ENCODE results near the gene SCAMP4. TPM values are rescaled to one million over a fixed set of nuclear protein-coding genes. Genes with fewer than 3 reads are reported as not detected.

Gene SCAMP4
- polyA plus RNA-seq, 1 experiment = 6.7 TPM

DNA sequence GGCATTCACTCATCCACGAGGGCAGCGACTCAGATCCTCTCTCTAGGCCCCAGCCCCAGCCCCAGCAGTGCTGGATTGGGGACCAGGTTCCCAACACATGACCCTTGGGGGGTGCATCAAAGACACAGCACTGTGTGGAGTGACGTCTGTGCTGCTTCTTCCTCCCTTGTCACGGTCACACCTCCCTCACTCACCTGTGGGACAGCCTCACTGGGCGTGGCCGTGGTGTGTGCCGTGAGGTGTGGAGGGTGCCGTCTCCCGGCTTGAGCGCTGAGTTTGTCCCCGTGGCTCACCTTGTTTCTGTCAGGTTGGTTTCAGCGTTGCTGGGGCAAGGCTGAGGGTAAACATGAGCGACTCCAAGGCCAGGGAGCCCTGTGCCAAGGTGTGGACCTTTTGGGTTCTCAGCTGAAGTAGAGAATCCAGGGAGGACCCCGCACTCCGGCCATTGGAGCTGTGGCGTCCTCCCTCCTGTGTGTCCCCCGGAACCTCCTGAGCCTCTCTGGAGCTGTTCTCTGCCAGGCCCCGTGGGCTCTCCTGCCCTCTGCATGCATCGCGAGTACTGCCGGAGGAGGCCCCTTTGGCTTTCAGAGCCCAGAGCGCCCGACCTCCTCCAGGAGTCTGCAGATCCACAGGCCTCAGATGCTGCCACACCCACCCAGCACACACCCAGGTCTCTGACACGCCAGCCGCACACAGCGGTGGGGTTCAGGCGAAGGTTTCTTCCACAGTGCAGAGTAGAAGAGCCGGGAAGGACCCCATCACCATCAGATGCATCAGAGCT is 69.4 kb downstream of the SCAMP4 start:
- POLR2A ChIA-PET = interaction anchor here (0.6 kb wide), 1 partner anchor 102 kb away, joined by 3 read pairs; no protein-coding TSS in a partner anchor
- peak overlapping the region; percentile 2 for H3K27ac ChIP-seq (ENCODE audit: low read depth, low read length)
- DNase-seq (ENCODE audit: low read depth, low spot score) = no peak
- CTCF ChIA-PET = no interaction called here
- TF ChIP-seq, protein P1, sequence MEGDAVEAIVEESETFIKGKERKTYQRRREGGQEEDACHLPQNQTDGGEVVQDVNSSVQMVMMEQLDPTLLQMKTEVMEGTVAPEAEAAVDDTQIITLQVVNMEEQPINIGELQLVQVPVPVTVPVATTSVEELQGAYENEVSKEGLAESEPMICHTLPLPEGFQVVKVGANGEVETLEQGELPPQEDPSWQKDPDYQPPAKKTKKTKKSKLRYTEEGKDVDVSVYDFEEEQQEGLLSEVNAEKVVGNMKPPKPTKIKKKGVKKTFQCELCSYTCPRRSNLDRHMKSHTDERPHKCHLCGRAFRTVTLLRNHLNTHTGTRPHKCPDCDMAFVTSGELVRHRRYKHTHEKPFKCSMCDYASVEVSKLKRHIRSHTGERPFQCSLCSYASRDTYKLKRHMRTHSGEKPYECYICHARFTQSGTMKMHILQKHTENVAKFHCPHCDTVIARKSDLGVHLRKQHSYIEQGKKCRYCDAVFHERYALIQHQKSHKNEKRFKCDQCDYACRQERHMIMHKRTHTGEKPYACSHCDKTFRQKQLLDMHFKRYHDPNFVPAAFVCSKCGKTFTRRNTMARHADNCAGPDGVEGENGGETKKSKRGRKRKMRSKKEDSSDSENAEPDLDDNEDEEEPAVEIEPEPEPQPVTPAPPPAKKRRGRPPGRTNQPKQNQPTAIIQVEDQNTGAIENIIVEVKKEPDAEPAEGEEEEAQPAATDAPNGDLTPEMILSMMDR (IDR thresholded peaks at IDR 0.05; ENCODE audit: low read depth, low read length) = no peak
- peaks cover 2% of the 10 kb centered on the region; the same call in 1 of the 2 replicates for H3K9me3 ChIP-seq (ENCODE audit: control insufficient read depth, insufficient read depth, low read length)
- no peak overlapping the region for H3K4me3 ChIP-seq (ENCODE audit: low read depth, low read length)
- H3K27me3 ChIP-seq (ENCODE audit: control insufficient read depth, insufficient read depth, low read length) = no peaks in the 10 kb centered on the region

GRCh38 chr19:1975162-1975480 is 69.9 kb downstream of the SCAMP4 start:
- Histone ChIP-seq H3K27me3 (ENCODE audit: control insufficient read depth, insufficient read depth, low read length) (no peaks in the 10 kb centered on the region), H3K4me3 (ENCODE audit: low read depth, low read length) (no peak overlapping the region), H3K9me3 (ENCODE audit: control insufficient read depth, insufficient read depth, low read length) (peaks cover 2% of the 10 kb centered on the region; the same call in 1 of the 2 replicates), H3K27ac (ENCODE audit: low read depth, low read length) (no peak overlapping the region)
- POLR2A ChIA-PET = interaction anchor here (0.6 kb wide), 1 partner anchor 102 kb away, joined by 3 read pairs; no protein-coding TSS in a partner anchor
- CTCF ChIA-PET = no interaction called here
- no peak for DNase-seq (ENCODE audit: low read depth, low spot score)
- TF ChIP-seq, protein P1 (IDR thresholded peaks at IDR 0.05; ENCODE audit: low read depth, low read length) = no peak

Other genes with a start within 250 kb of the SCAMP4 start
- not detected in 2 replicates for gene ONECUT3, start 151.9 kb upstream of the SCAMP4 start, polyA plus RNA-seq (2011; rRNA removed)
- 2.7 and 2.8 TPM in 2 replicates for gene ATP8B3, start 93.1 kb upstream of the SCAMP4 start, polyA plus RNA-seq (2011; rRNA removed)
- 5.4 and 8.4 TPM in 2 replicates for gene REXO1, start 56.9 kb upstream of the SCAMP4 start, polyA plus RNA-seq (2011; rRNA removed)
- gene KLF16, start 41.8 kb upstream of the SCAMP4 start, polyA plus RNA-seq (2011; rRNA removed) = 3.4 and 4.4 TPM in 2 replicates
- gene ABHD17A, start 19.9 kb upstream of the SCAMP4 start, polyA plus RNA-seq (2011; rRNA removed) = 30.8 and 54.5 TPM in 2 replicates
- 0.35 and 0.55 TPM in 2 replicates for gene ADAT3, start within 50 bp of the SCAMP4 start, polyA plus RNA-seq (2011; rRNA removed)
- gene CSNK1G2, start 35.8 kb downstream of the SCAMP4 start, polyA plus RNA-seq (2011; rRNA removed) = 22.9 and 32.0 TPM in 2 replicates
- gene BTBD2, start 110.3 kb downstream of the SCAMP4 start, polyA plus RNA-seq (2011; rRNA removed) = 25.5 and 46.5 TPM in 2 replicates
- 31.1 and 35.4 TPM in 2 replicates for gene MKNK2, start 145.8 kb downstream of the SCAMP4 start, polyA plus RNA-seq (2011; rRNA removed)
- gene MOB3A, start 190.9 kb downstream of the SCAMP4 start, polyA plus RNA-seq (2011; rRNA removed) = 20.5 and 25.3 TPM in 2 replicates
- 0.56 and 0.84 TPM in 2 replicates for gene IZUMO4, start 191.5 kb downstream of the SCAMP4 start, polyA plus RNA-seq (2011; rRNA removed)
- gene AP3D1, start 246.2 kb downstream of the SCAMP4 start, polyA plus RNA-seq (2011; rRNA removed) = 68.2 and 94.4 TPM in 2 replicates